NCI-H446 treated with DMSO at 0.1 percent for 48 hours (cell line): ENCODE measurements around the gene REEP5.

Source experiments
- DNase-seq: peaks from one replicate; lab custom pipeline; 2025; lab: John Stamatoyannopoulos, UW

The REEP5 gene

GRCh38 chr5:112833971-112834370, 88.1 kb downstream of the REEP5 start:
- no peak for DNase-seq

- DNase-seq = no peak
Measured at GRCh38 chr5:112830378-112830777, 91.6 kb downstream of the REEP5 start.
